HK-2 (cell line): ENCODE results near the gene PRR36.

Source experiments
- DNase-seq: peaks from one replicate; pipeline ENCODE4 v3.0.0-alpha.2; 2018; ENCODE audit not compliant: unreplicated experiment

Gene PRR36

GRCh38 chr19:7899751-7900378, 25.7 kb upstream of the PRR36 start:
- no peak for DNase-seq

GRCh38 chr19:7898967-7899366, 24.8 kb upstream of the PRR36 start:
- DNase-seq: no peak

DNA sequence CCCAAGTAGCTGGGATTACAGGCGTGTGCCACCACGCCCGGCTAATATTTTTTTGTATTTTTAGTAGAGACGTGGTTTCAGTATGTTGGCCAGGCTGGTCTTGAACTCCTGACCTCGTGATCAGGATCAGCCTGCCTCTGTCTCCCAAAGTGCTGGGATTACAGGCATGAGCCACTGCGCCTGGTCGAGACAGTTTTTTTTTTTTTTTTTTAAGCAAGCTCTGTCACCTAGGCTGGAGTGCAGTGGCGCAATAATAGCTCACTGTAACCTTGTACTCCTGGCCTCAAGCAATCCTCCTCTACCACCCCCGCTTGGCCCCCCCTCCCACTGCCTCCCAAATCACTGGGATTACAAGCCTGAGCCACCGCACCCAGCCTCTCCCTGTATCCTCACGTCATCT, 23.1 kb upstream of the PRR36 start:
- no peak for DNase-seq

- DNase-seq: no peak
Measured at GRCh38 chr19:7895565-7895964, 21.4 kb upstream of the PRR36 start.

GRCh38 chr19:7894612-7895309, 20.6 kb upstream of the PRR36 start:
- DNase-seq: no peak

DNA sequence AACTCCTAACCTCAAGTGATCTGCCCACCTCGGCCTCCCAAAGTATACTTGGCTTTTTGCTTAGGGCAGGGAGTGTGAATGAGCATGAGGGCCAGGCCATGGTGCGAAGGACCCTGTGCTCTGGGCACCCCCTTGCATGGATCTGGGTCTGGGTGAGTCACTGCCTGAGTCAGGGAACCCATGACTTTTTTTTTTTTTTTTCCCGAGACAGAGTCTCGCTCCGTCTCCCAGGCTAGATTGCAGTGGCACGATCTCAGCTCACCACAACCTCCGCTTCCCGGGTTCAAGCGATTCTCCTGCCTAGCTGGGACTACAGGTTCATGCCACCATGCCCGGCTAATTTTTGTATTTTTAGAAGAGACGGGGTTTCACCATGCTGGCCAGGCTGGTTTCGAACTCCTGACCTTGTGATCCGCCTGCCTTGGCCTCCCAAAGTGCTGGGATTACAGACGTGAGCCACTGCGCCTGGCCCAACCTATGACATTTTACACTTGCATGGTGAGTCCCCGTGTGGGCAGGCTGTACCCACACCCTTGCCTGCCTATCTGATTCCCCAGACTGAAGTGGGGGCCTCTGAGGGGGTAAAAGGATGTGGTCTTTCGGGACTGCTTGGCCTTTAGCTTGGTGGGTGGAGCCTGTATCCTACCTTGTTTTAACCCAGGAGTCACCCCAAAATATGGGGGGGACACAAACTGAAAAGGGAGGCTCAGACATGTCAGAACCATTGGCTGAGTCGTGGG, 19.3 kb upstream of the PRR36 start:
- peak; percentile 66 for DNase-seq

DNA sequence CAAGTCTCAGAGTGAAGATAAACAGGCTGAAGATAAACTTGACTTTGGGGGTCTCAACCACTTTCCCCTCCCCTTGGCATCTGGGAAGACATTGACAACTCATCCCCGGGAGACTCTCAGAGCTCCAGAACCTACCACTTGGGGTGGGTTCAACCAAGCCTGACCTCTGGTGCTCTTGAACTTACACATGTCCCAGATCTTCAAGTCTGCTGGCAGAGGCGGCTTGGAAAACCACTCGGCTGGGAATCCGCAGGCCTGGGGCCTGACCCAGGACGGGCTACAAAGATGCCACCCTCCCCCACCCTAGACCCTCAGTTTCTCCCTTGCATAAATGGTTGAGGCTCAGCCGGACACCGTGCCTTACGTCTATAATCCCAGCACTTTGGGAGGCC, 14.6 kb upstream of the PRR36 start:
- no peak for DNase-seq

- peak; percentile 88 for DNase-seq
Measured at GRCh38 chr19:7888145-7888825, 14.1 kb upstream of the PRR36 start, which contains the start of gene LRRC8E. TSS of gene LRRC8E (plus strand) at chr19:7888510. CDS start at chr19:7895604, 7,094 bp downstream.

DNA sequence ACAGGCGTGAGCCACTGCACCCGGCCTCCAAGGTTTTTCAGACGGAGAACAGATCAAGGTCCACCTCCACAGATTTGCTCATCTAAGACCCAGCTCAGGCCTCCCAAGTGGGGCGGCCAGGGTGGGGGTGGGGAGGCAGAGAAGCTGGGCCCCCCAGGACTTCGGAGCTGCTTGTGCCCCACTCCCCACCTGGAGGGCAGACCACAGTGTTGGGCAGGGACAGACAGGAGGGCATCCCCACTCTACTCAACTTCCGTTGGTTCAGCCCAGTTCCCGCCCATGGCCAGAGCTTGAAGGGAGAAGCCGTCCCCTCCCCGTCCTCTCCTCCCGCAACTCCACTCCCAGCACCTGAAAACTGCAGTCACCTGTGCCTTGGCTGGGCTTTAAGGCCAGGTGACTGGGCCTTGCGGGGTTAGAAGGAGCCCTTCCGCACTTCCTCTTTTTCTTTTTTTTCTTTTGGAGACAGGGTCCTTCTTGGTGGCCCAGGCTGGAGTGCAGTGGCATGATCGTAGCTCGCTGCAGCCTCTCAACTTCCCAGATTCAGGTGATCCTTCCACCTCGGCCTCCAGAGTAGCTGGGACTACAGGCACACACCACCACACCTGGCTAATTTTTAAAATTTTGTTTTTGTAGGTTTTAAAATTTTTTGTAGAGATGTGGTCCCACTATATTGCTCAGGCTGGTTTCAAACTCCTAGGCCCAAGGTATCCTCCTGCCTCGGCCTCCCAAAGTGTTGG, 13.4 kb upstream of the PRR36 start:
- DNase-seq: no peak

DNA sequence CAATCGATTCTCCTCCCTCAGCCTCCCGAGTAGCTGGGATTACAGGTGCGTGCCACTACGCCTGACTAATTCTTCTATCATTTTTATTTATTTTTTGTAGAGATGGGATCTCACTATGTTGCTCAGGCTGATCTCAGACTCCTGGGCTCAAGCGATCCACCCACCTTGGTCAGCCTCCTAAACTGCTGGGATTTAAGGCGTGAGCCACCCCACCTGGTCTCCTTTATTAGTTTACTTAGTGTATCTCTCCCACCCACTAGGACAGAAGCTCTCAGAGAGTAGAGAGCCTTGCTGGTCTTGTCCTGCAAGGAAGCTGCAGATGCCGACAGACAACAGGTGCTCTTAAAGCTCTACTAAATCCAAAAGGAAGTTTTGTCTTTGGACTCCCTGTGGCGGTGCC, 11.6 kb upstream of the PRR36 start:
- no peak for DNase-seq

GRCh38 chr19:7883796-7884570, 9.8 kb upstream of the PRR36 start:
- no peak for DNase-seq

- no peak for DNase-seq
Measured at GRCh38 chr19:7883105-7883504, 8.9 kb upstream of the PRR36 start.

DNA sequence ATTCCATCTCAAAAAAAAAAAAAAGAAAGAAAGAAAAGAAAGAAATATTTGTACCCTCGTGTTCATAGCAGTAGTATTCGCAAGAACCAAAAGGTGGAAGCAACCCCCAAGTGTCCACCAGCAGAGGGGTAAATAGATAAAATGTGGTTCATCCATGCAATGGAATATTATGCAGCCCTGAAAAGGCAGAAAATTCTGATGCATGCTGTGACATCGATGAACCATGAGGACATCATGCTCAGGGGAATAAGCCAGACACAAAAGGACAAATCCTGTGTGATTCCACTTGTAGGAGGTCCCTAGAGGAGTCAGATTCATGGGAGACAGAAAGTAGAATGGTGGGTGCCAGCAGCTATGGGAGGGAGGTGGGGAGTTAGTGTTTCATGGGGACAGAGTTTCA, 7.7 kb upstream of the PRR36 start:
- DNase-seq: no peak

DNA sequence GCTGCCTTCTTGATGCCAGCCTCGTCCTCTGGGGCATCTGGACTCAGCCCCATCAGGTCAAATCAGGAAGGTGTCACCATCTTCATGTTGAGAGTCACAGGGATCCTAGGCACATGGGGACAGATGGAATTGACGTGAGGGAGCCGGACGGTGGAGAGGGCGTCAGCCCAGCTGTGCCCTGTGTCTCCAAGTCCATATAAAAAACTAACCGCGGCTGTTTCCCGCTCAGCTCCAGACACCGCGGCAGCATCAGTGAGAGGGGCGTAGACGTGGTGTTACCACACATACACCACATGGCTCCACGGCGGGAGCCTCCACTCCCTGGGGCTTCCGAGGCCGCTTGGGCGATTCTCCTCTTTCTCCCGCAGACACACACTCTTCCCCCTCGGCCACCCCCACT, 5.6 kb upstream of the PRR36 start:
- DNase-seq: no peak

GRCh38 chr19:7879111-7879807, 5.1 kb upstream of the PRR36 start:
- no peak for DNase-seq

- no peak for DNase-seq
Measured at GRCh38 chr19:7877249-7877836, 3.2 kb upstream of the PRR36 start.

- no peak for DNase-seq
Measured at GRCh38 chr19:7874897-7875273, 695 bp upstream of the PRR36 start.

DNA sequence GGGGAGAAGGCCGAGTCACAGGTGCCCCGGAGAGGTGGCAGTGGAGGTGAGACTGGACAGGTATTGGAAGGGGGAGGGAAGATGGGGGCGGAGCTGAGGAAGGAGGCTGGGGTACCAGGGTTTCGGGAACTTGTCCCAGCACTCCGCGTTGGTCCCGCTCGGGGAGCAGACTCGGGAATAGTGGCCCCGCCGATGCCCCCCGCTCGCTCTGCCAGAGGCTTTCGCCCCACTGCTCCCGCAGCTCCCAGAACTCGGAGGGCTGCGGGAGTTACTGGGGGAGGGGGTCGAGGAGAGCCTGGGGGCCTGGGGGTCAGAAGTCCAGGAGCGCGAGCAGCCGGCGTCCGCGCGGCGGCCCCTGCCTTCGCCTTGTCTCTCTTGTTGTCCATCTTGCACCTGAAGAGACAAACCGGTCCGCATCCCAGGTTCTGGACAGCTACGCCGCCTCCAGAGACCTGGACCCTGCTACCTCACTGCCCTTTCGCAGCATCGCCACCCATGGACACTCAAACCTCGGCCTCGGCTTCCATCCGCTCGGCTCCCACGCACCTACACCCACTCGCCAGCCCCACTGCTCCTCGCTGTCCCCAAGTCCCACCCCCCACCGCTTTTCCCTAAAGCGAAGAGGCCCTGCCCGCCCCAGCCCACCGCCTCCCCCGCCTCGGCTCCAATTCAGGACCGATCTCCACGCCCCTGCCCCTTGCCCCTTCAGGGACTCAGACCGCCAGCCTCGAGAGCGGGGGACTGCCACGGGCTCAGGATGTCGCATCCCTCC, 700 bp downstream of the PRR36 start:
- no peak for DNase-seq
